ELR (cell line): ENCODE data around the gene SLC34A2.

Source experiments
- DNase-seq: peaks from one replicate; pipeline ENCODE4 v3.0.0-alpha.2; 2015; ENCODE audit warnings: low read depth

Gene SLC34A2

DNA sequence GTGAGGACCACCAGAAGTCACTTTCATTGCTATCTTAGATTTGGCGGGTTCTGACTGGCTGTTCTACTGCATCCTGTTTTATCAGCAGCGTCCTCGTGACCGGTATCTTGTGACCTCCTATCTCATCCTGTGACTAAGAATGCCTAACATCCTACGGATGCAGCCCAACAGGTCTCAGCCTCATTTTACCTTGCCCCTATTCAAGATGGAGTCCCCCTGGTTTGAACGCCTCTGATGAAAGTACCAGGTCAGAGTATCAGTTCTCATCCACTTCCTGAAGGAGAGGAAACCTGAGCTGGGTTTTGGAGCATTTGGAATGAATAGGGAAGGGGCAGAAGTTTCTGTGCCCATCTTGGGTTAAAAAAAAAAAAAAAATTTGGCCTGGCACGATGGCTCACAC, 70.2 kb downstream of the SLC34A2 start:
- DNase-seq = no peak

DNA sequence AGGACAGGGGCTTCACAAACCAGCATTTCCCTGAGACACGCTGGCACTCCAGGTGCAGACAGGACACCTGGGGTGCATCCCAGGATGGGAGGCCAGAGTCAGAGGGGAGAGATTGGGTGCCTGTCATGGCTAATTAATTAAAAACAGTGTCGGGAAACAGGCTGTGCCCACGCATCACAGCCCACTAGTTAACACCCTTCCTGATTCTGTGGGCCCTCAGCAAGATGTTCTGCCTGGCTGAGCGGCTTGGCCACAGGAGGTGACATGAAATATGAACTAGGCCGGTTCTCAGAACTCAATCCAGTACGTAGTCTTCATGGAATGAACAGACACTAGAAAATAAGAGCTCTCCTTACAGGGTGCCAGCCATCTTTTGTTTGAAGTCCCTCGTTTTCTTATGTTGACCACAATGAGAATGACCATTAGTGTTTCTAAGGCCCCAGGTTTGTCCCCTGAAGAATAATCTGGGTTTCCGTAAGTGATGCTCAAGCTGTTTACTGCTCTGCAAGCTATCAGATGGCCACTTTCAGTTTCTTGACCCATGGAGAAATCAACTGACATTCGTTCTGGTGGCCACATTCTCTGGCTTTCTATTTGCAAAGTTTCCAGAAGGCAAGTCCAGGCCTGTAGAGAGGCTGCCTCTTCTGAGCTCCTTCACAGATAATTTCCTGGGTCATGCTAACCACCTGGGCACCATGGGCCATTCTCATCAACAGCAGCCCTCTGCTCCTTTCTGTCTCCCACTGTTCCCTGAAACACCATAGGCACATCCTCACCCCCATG, 72.3 kb downstream of the SLC34A2 start:
- DNase-seq = no peak
